OCI-LY7 (cell line): ENCODE measurements around the gene PLCXD3. TPM values are rescaled to one million over a fixed set of nuclear protein-coding genes. Genes with fewer than 3 reads are reported as not detected.

Experiments
- BruUV-seq: library from RNA; stranded (reverse); fragments of 400-500 nt; replicated peaks from 2 replicates; lab custom pipeline; 2021; lab: Mats Ljungman, UMichigan
- CTCF ChIA-PET: fragments of 300-600 bp; sonication (Branson Sonifier 250); formaldehyde crosslinking; loops from one replicate; lab custom pipeline; 2022; ENCODE audit warnings: antibody characterized with exemption; ENCODE audit not compliant: unreplicated experiment; lab: Charles Lee
- POLR2A ChIA-PET: fragments of 300-600 bp; sonication (Branson Sonifier 250); formaldehyde crosslinking; loops from one replicate; lab custom pipeline; 2022; ENCODE audit warnings: antibody characterized with exemption; lab: Charles Lee
- DNase-seq: peaks from one replicate; pipeline ENCODE4 v3.0.0-alpha.2; 2015; ENCODE audit warnings: low spot score
- H2AFZ ChIP-seq: fragments of 200-600 bp; sonication (generic), shearing (Covaris generic); 2 replicates; pipeline ENCODE4 v1.6.1; 2014; ENCODE audit warnings: mild to moderate bottlenecking, antibody characterized with exemption, low read length, moderate library complexity
- H3K27ac ChIP-seq: fragments of 200-600 bp; sonication (generic); 2 replicates; pipeline ENCODE4 v1.5.1; 2014; ENCODE audit warnings: mixed run types, low read depth, mild to moderate bottlenecking, moderate library complexity, low read length, inconsistent platforms; ENCODE audit not compliant: poor library complexity, severe bottlenecking
- H3K36me3 ChIP-seq: fragments of 200-600 bp; sonication (generic); 2 replicates; pipeline ENCODE4 v1.6.1; 2014; ENCODE audit warnings: mild to moderate bottlenecking, antibody characterized with exemption, low read length, moderate library complexity, mixed read lengths; ENCODE audit not compliant: insufficient read depth
- H3K4me1 ChIP-seq: fragments of 200-600 bp; sonication (generic); 2 replicates; pipeline ENCODE4 v1.5.1; 2014; ENCODE audit warnings: mild to moderate bottlenecking, low read length; ENCODE audit not compliant: insufficient read depth, poor library complexity, severe bottlenecking
- H3K4me2 ChIP-seq: fragments of 200-600 bp; sonication (generic); 2 replicates; pipeline ENCODE4 v1.6.1; 2014; ENCODE audit warnings: mild to moderate bottlenecking, low read length
- H3K4me3 ChIP-seq: fragments of 200-600 bp; sonication (generic); 2 replicates; pipeline ENCODE4 v1.5.1; 2014; ENCODE audit warnings: mild to moderate bottlenecking, low read depth, low read length; ENCODE audit not compliant: poor library complexity, severe bottlenecking
- H3K79me2 ChIP-seq: fragments of 200-600 bp; sonication (generic); 2 replicates; pipeline ENCODE4 v1.6.1; 2016; ENCODE audit warnings: low read depth, mild to moderate bottlenecking, low read length, moderate library complexity, mixed read lengths; ENCODE audit not compliant: insufficient read depth
- H3K9me2 ChIP-seq: fragments of 200-600 bp; sonication (generic); 2 replicates; pipeline ENCODE4 v1.6.1; 2016; ENCODE audit warnings: mild to moderate bottlenecking, low read length, mixed read lengths; ENCODE audit not compliant: insufficient read depth
- H3K9me3 ChIP-seq: fragments of 200-600 bp; sonication (generic); 2 replicates; pipeline ENCODE4 v1.6.1; 2014; ENCODE audit warnings: mild to moderate bottlenecking, mixed run types, low read length, mixed read lengths
- H4K20me1 ChIP-seq: fragments of 200-600 bp; sonication (generic); 2 replicates; pipeline ENCODE4 v1.6.1; 2014; ENCODE audit warnings: mild to moderate bottlenecking, antibody characterized with exemption, low read length, moderate library complexity, mixed read lengths; ENCODE audit not compliant: insufficient read depth
- CTCF ChIP-seq: fragments of 200-600 bp; sonication (generic); conservative IDR thresholded peaks from 2 replicates; pipeline ENCODE4 v1.5.1; 2014; ENCODE audit warnings: mild to moderate bottlenecking, antibody characterized with exemption, low read length, moderate library complexity, mixed read lengths
- EZH2phosphoT487 ChIP-seq: fragments of 200-600 bp; sonication (generic); IDR thresholded peaks from 2 replicates; pipeline ENCODE4 v1.6.1; 2018; ENCODE audit warnings: low read depth, borderline replicate concordance, mild to moderate bottlenecking, mixed run types, antibody characterized with exemption, low read length, moderate library complexity, mixed read lengths
- intact Hi-C: fragments of 100-400 bp; cut with micrococcal nuclease; formaldehyde crosslinking; loops from one replicate; pipeline ENCODE4 v1.10.0; 2022; ENCODE audit not compliant: unreplicated experiment
- total RNA-seq, 2 experiments: library from RNA; depleted of rRNA in 1 of 2; stranded (reverse); fragments of >200 nt in 1 of 2; shearing (Covaris generic) in 1 of 2; gene quantifications; 2 replicates each; pipeline ENCODE4 v1.2.3, GENCODE V29; 2014 to 2022

The PLCXD3 gene
- total RNA-seq, 2 experiments from 2014 or later = not detected

GRCh38 chr5:41445937-41446563, 64.4 kb downstream of the PLCXD3 start:
- ChIA-PET POLR2A (no interaction called here), CTCF (no interaction called here)
- Histone ChIP-seq H4K20me1 (no peaks in the 10 kb centered on the region), H3K4me1 (no peaks in the 10 kb centered on the region), H3K9me2 (no peaks in the 10 kb centered on the region), H3K27ac (no peak overlapping the region), H3K36me3 (no peaks in the 10 kb centered on the region), H3K4me2 (no peak overlapping the region), H3K9me3 (no peaks in the 10 kb centered on the region), H3K4me3 (no peak overlapping the region), H2AFZ (no peak overlapping the region), H3K79me2 (no peaks in the 10 kb centered on the region)
- intact Hi-C loops = no loop called here
- no TSS peak for BruUV-seq
- DNase-seq = no peak
- TF ChIP-seq CTCF = no peak
- TF ChIP-seq EZH2phosphoT487 = no peak

GRCh38 chr5:41435276-41435675, 75.1 kb downstream of the PLCXD3 start:
- intact Hi-C loops = no loop called here
- POLR2A ChIA-PET = no interaction called here
- Histone ChIP-seq H4K20me1 (no peaks in the 10 kb centered on the region), H3K4me1 (no peaks in the 10 kb centered on the region), H3K79me2 (no peaks in the 10 kb centered on the region), H3K4me2 (no peak overlapping the region), H3K27ac (no peak overlapping the region), H3K36me3 (no peaks in the 10 kb centered on the region), H3K4me3 (no peak overlapping the region), H3K9me3 (no peaks in the 10 kb centered on the region), H2AFZ (no peak overlapping the region), H3K9me2 (no peaks in the 10 kb centered on the region)
- DNase-seq = no peak
- CTCF ChIA-PET = no interaction called here
- TF ChIP-seq EZH2phosphoT487 (no peak), CTCF (no peak)
- BruUV-seq = no TSS peak

GRCh38 chr5:41433552-41434181, 76.7 kb downstream of the PLCXD3 start:
- no peaks in the 10 kb centered on the region for H3K79me2 ChIP-seq
- no peak overlapping the region for H3K4me2 ChIP-seq
- ChIA-PET CTCF (no interaction called here), POLR2A (no interaction called here)
- H3K36me3 ChIP-seq = no peaks in the 10 kb centered on the region
- no peak overlapping the region for H3K4me3 ChIP-seq
- no peaks in the 10 kb centered on the region for H4K20me1 ChIP-seq
- TF ChIP-seq EZH2phosphoT487 (no peak), CTCF (peak; percentile 74)
- H3K4me1 ChIP-seq = no peaks in the 10 kb centered on the region
- no TSS peak for BruUV-seq
- no peaks in the 10 kb centered on the region for H3K9me3 ChIP-seq
- H3K27ac ChIP-seq = no peak overlapping the region
- H3K9me2 ChIP-seq = no peaks in the 10 kb centered on the region
- H2AFZ ChIP-seq = no peak overlapping the region
- intact Hi-C loops = no loop called here
- no peak for DNase-seq
